ENCODE measurements around the gene MST1R. TPM values are rescaled to one million over a fixed set of nuclear protein-coding genes. Genes with fewer than 3 reads are reported as not detected.

MST1R gene
- total and polyA plus RNA-seq, 7 donors: 0.38 to 1.7 (median 0.61) TPM

DNA sequence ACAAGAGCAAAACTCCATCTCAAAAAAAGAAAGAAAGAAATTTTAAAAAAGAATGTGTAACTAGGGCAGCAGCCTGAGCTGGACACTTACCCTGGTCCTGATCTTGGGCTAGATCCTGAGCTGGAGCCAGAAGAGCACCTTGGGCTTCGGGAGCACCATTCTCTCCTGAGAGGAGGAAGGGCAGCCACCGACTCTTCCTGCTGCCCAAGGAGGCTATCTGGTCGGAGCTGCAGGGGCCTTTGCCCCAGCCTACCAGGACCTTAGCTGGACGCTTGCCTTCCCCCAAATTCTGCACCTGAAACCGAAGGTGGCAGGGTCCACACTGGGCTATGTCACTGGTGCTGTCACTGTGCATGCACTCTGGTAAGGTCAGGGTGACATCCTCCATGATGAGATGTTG lies 27.1 kb downstream of the MST1R start:
- 82 to 90% (median 88%) methylated on average over 5 of the region's 5 CpGs for WGBS, 3 donors
- TF ChIP-seq CTCF (IDR thresholded peaks at IDR 0.05): no peak
- no peaks in the 10 kb centered on the region for H3K27me3 ChIP-seq (ENCODE audit: insufficient read depth in 3 of 3, low read length in 2 of 3)
- no peaks in the 10 kb centered on the region for H3K36me3 ChIP-seq (ENCODE audit: insufficient read depth in 1 of 2, low read depth in 1 of 2)
- no peak overlapping the region for H3K27ac ChIP-seq
- intact Hi-C loops (cut with DNase I): no loop called here
- DNase-seq (no peak), ATAC-seq (no peak)
- H3K9me3 ChIP-seq: no peaks in the 10 kb centered on the region
- peaks cover 9% of the 10 kb centered on the region for H3K4me1 ChIP-seq
- H3K4me3 ChIP-seq: no peak overlapping the region

- Histone ChIP-seq H3K4me1 (no peaks in the 10 kb centered on the region), H3K27ac (no peak overlapping the region), H3K36me3 (ENCODE audit: insufficient read depth in 1 of 2, low read depth in 1 of 2) (no peaks in the 10 kb centered on the region), H3K4me3 (no peak overlapping the region), H3K9me3 (no peaks in the 10 kb centered on the region), H3K27me3 (ENCODE audit: insufficient read depth in 3 of 3, low read length in 2 of 3) (peaks cover 0 to 27% (median 7%) of the 10 kb centered on the region in 3 donors)
- DNase-seq (no peak), ATAC-seq (no peak)
- TF ChIP-seq CTCF (IDR thresholded peaks at IDR 0.05): no peak
- intact Hi-C loops (cut with DNase I): no loop called here
- WGBS, 3 donors: 88 to 91% (median 90%) methylated on average over 8 of the region's 8 CpGs
Observed at GRCh38 chr3:49873623-49874022, 30.1 kb downstream of the MST1R start.

GRCh38 chr3:49872801-49873281 lies 30.8 kb downstream of the MST1R start:
- Histone ChIP-seq H3K27ac (no peak overlapping the region), H3K9me3 (no peaks in the 10 kb centered on the region), H3K36me3 (ENCODE audit: insufficient read depth in 1 of 2, low read depth in 1 of 2) (no peaks in the 10 kb centered on the region), H3K4me1 (no peaks in the 10 kb centered on the region), H3K27me3 (ENCODE audit: insufficient read depth in 3 of 3, low read length in 2 of 3) (peaks cover 0 to 30% (median 10%) of the 10 kb centered on the region in 3 donors), H3K4me3 (no peak overlapping the region)
- no peak for DNase-seq
- TF ChIP-seq CTCF (IDR thresholded peaks at IDR 0.05): no peak
- intact Hi-C loops (cut with DNase I): no loop called here
- 52 to 63% (median 61%) methylated on average over 4 of the region's 4 CpGs for WGBS, 3 donors
- no peak for ATAC-seq

DNA sequence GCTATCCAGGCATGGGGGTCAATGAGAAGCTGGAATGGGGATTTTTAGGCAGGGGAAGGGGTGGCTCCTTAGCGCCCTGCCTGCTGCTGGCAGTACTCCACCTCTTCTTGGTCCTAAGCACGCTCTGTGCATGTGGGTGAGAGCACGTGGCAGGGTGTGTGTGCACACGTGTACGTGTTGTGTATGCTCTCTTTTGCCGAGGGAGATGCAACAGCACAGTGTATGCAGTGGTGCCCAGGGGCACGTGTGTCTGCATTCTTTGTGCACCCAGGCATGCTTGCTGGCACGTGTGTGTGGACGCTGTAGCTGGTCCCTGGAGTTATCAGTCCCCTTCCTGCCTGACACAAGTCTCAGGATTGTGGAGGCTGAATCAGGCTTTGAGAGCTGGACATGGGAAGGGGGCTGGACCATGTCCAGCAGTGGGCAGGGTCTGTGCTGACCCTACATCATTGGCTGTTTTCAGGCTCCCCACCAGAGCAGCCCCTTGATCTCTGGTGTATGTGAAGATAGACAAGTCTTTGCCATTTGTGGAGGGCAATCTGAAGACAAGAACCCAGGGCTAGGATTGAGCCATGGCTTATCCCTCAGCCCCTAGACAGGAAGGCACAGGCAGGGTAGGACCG lies 32.0 kb downstream of the MST1R start:
- intact Hi-C loops (cut with DNase I): no loop called here
- Histone ChIP-seq H3K36me3 (ENCODE audit: insufficient read depth in 1 of 2, low read depth in 1 of 2) (no peaks in the 10 kb centered on the region), H3K27me3 (ENCODE audit: insufficient read depth in 3 of 3, low read length in 2 of 3) (peaks cover 0 to 30% (median 10%) of the 10 kb centered on the region in 3 donors), H3K9me3 (no peaks in the 10 kb centered on the region), H3K4me3 (no peak overlapping the region), H3K27ac (no peak overlapping the region), H3K4me1 (no peaks in the 10 kb centered on the region)
- no peak for TF ChIP-seq CTCF (IDR thresholded peaks at IDR 0.05)
- ATAC-seq: no peak
- WGBS, 3 donors: 58 to 71% (median 64%) methylated on average over 10 of the region's 10 CpGs
- DNase-seq: no peak
